ENCODE data around the gene LNP1.

DNA sequence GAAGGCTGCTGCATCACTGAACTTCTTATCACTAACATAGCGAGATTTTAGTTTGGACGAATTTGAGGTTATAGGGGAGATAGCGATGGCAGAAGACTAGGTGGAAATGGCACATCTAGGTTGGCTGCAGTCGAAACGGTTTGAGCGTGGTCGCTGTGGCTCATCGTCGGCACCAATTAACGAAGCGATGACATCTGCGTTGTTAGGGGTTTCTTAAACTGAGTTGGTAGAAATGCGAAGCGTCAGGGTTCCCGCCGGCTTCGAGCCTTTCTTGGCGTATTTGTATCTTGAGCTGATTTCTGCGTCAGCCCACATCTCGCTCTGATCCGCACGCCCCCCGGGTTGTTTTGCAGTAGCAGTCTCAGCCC, 319 bp downstream of the LNP1 start:
- TF ChIP-seq CTCF (IDR thresholded peaks at IDR 0.05) (no peak), POLR2A (IDR thresholded peaks at IDR 0.05) (no peak)

Data from thyroid gland (tissue), 4 donors.